ENCODE data around the gene SLIT3.

SLIT3 gene

DNA sequence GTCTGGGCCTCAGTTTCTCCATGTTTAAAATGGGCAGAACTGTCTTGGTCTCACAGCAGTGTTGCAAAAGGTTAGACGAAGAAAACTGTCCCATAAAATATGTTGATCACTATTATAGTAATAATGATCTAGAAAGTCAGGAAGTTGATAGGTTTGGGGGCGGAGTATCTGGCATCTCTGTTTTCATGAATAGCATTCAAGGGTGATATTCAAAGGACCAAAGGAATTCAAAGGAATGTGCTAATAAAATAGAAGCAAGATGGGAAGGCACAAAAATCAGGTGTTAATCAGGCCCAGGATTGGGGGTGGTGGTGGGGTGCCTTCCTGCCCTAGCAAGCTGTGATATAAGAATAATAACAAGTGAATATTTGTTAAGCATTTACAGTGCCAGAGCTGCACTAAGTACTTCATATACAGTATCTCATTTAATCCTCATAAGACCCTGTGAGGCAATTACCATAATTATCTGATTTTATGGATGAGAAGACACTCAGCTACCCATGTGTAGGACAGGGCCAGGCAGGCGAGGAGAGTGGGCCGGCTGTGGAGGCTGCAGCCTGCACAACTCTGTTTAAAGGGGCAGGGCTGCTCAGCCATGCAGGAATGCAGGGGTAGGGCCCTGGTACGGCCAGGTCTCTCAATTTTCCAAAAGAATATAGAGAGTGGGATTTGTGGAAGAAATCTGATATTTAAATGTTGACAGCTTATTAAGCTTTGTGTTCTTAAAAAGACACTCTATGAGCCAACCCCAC is 579.8 kb downstream of the SLIT3 start:
- H3K36me3 ChIP-seq (ENCODE audit: insufficient read depth, low read depth, low read length): no peaks in the 10 kb centered on the region
- H3K27ac ChIP-seq (ENCODE audit: low read length): no peak overlapping the region
- no peaks in the 10 kb centered on the region for H3K27me3 ChIP-seq (ENCODE audit: insufficient read depth, low read length)
- H3K4me3 ChIP-seq (ENCODE audit: low read length): no peak overlapping the region
- H3K9ac ChIP-seq (ENCODE audit: low read depth, low read length): no peak overlapping the region
- no peaks in the 10 kb centered on the region for H3K9me3 ChIP-seq (ENCODE audit: insufficient read depth, low read depth, low read length)
- H3K4me1 ChIP-seq (ENCODE audit: insufficient read depth, low read length): no peaks in the 10 kb centered on the region

DNA sequence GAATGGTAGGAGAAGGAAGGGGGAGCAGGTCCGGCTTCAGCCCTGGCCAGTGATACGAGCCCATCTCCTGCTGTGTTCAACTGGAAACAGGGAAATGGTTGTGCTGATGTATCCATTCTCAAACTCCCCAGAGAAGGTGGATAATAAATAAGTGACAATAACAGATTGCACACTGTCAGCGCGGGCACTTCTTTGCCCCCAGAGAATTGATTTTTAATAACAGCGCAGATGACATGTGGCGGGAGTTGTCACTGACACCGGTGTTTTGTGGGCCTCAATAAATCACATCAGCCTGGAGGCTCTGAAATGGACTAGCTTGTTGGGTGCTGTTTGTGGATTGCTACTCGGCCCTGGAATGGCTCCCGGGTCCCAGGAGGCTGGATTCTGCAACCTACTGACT is 580.4 kb downstream of the SLIT3 start:
- Histone ChIP-seq H3K4me1 (ENCODE audit: insufficient read depth, low read length) (no peaks in the 10 kb centered on the region), H3K27ac (ENCODE audit: low read length) (no peak overlapping the region), H3K4me3 (ENCODE audit: low read length) (no peak overlapping the region), H3K9ac (ENCODE audit: low read depth, low read length) (no peak overlapping the region), H3K9me3 (ENCODE audit: insufficient read depth, low read depth, low read length) (no peaks in the 10 kb centered on the region), H3K27me3 (ENCODE audit: insufficient read depth, low read length) (no peaks in the 10 kb centered on the region), H3K36me3 (ENCODE audit: insufficient read depth, low read depth, low read length) (no peaks in the 10 kb centered on the region)

- Histone ChIP-seq H3K36me3 (ENCODE audit: insufficient read depth, low read depth, low read length) (no peaks in the 10 kb centered on the region), H3K9ac (ENCODE audit: low read depth, low read length) (no peak overlapping the region), H3K27ac (ENCODE audit: low read length) (no peak overlapping the region), H3K27me3 (ENCODE audit: insufficient read depth, low read length) (no peaks in the 10 kb centered on the region), H3K9me3 (ENCODE audit: insufficient read depth, low read depth, low read length) (no peaks in the 10 kb centered on the region), H3K4me3 (ENCODE audit: low read length) (no peak overlapping the region), H3K4me1 (ENCODE audit: insufficient read depth, low read length) (peaks cover 9% of the 10 kb centered on the region)
Observed at GRCh38 chr5:168714046-168714445, 586.9 kb downstream of the SLIT3 start.

DNA sequence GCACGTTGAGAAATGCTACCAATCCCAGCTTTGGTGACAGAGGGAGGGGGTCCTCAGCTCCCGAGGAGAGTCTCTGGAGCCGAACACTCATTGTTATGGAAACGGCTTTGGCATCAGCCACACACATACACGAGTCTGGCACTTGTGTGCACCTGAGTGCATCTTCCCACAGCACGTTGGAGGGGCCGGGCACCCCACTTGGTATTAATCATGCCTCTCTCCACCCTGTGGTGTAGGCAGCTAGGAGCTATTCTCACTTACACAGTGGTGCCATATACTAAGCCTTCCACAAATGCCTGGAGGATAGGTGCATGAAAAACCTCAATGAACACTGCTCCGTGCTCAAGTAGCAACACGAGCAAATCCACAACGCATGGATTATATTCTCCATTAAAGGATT is 587.9 kb downstream of the SLIT3 start:
- peaks cover 9% of the 10 kb centered on the region for H3K4me1 ChIP-seq (ENCODE audit: insufficient read depth, low read length)
- no peaks in the 10 kb centered on the region for H3K27me3 ChIP-seq (ENCODE audit: insufficient read depth, low read length)
- no peak overlapping the region for H3K9ac ChIP-seq (ENCODE audit: low read depth, low read length)
- H3K27ac ChIP-seq (ENCODE audit: low read length): no peak overlapping the region
- H3K9me3 ChIP-seq (ENCODE audit: insufficient read depth, low read depth, low read length): no peaks in the 10 kb centered on the region
- H3K36me3 ChIP-seq (ENCODE audit: insufficient read depth, low read depth, low read length): no peaks in the 10 kb centered on the region
- no peak overlapping the region for H3K4me3 ChIP-seq (ENCODE audit: low read length)

GRCh38 chr5:168712280-168712924 is 588.5 kb downstream of the SLIT3 start:
- Histone ChIP-seq H3K27me3 (ENCODE audit: insufficient read depth, low read length) (no peaks in the 10 kb centered on the region), H3K27ac (ENCODE audit: low read length) (no peak overlapping the region), H3K36me3 (ENCODE audit: insufficient read depth, low read depth, low read length) (no peaks in the 10 kb centered on the region), H3K4me1 (ENCODE audit: insufficient read depth, low read length) (peaks cover 9% of the 10 kb centered on the region), H3K9ac (ENCODE audit: low read depth, low read length) (no peak overlapping the region), H3K4me3 (ENCODE audit: low read length) (no peak overlapping the region), H3K9me3 (ENCODE audit: insufficient read depth, low read depth, low read length) (no peaks in the 10 kb centered on the region)

- H3K27me3 ChIP-seq (ENCODE audit: insufficient read depth, low read length): no peaks in the 10 kb centered on the region
- no peak overlapping the region for H3K9ac ChIP-seq (ENCODE audit: low read depth, low read length)
- H3K4me1 ChIP-seq (ENCODE audit: insufficient read depth, low read length): peaks cover 9% of the 10 kb centered on the region
- H3K27ac ChIP-seq (ENCODE audit: low read length): no peak overlapping the region
- no peak overlapping the region for H3K4me3 ChIP-seq (ENCODE audit: low read length)
- no peaks in the 10 kb centered on the region for H3K9me3 ChIP-seq (ENCODE audit: insufficient read depth, low read depth, low read length)
- H3K36me3 ChIP-seq (ENCODE audit: insufficient read depth, low read depth, low read length): no peaks in the 10 kb centered on the region
Observed at GRCh38 chr5:168710706-168711105, 590.2 kb downstream of the SLIT3 start.

- Histone ChIP-seq H3K9me3 (ENCODE audit: insufficient read depth, low read depth, low read length) (no peaks in the 10 kb centered on the region), H3K4me3 (ENCODE audit: low read length) (no peak overlapping the region)
Observed at GRCh38 chr5:168707716-168708695, 592.9 kb downstream of the SLIT3 start.

DNA sequence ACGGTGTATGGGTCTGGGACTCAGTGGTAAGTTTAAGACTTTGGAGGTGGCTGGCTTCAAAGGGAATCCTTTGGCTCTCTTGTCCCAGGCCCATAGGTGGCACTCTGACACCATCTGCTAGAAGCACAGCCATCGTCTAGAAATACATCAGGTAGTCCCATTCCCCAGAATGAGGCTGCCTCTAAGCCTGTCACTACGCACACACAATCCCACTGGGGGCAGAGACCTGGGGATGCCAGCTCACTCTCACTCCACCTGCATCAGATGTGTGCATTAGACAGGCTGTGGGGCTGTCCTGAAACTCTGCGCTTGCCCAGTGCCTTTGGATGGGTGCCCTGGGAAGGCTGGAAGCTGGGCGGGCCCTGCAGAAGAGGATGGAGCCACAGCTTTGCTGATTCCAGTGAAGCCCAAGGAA is 594.3 kb downstream of the SLIT3 start:
- Histone ChIP-seq H3K27ac (ENCODE audit: low read length) (no peak overlapping the region), H3K9me3 (ENCODE audit: insufficient read depth, low read depth, low read length) (no peaks in the 10 kb centered on the region), H3K36me3 (ENCODE audit: insufficient read depth, low read depth, low read length) (no peaks in the 10 kb centered on the region), H3K4me3 (ENCODE audit: low read length) (no peak overlapping the region), H3K4me1 (ENCODE audit: insufficient read depth, low read length) (no peaks in the 10 kb centered on the region), H3K27me3 (ENCODE audit: insufficient read depth, low read length) (no peaks in the 10 kb centered on the region), H3K9ac (ENCODE audit: low read depth, low read length) (no peak overlapping the region)

More at GRCh38 chr5:168707716-168708695, 592.9 kb downstream of the SLIT3 start:
- Histone ChIP-seq H3K27ac (ENCODE audit: low read length) (no peak overlapping the region), H3K36me3 (ENCODE audit: insufficient read depth, low read depth, low read length) (no peaks in the 10 kb centered on the region), H3K9ac (ENCODE audit: low read depth, low read length) (no peak overlapping the region), H3K27me3 (ENCODE audit: insufficient read depth, low read length) (no peaks in the 10 kb centered on the region), H3K4me1 (ENCODE audit: insufficient read depth, low read length) (no peaks in the 10 kb centered on the region; the same call in none of the 2 replicates)

DNA sequence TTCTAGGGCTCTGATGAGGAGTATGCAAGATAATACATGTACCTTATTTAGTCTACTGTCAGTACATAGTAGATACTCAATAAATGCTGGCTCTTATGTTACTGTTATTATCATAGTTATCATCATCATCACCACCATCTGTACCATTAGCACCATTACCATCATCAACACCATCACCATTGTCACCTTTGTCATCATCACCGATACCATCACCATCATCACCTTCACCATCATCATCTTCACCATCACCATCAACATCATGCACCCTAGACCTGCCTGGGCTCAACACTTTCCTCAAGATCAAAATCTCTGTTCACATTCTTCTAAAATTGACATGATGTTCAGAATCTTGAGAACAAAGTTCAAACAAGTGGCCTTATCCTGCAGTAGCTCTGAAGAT is 595.6 kb downstream of the SLIT3 start:
- Histone ChIP-seq H3K36me3 (ENCODE audit: insufficient read depth, low read depth, low read length) (no peaks in the 10 kb centered on the region), H3K4me3 (ENCODE audit: low read length) (no peak overlapping the region), H3K9ac (ENCODE audit: low read depth, low read length) (no peak overlapping the region), H3K27me3 (ENCODE audit: insufficient read depth, low read length) (no peaks in the 10 kb centered on the region; the same call in 1 of the 2 replicates), H3K27ac (ENCODE audit: low read length) (no peak overlapping the region), H3K4me1 (ENCODE audit: insufficient read depth, low read length) (no peaks in the 10 kb centered on the region), H3K9me3 (ENCODE audit: insufficient read depth, low read depth, low read length) (no peaks in the 10 kb centered on the region)

- Histone ChIP-seq H3K4me3 (ENCODE audit: low read length) (no peak overlapping the region), H3K9ac (ENCODE audit: low read depth, low read length) (no peak overlapping the region), H3K9me3 (ENCODE audit: insufficient read depth, low read depth, low read length) (no peaks in the 10 kb centered on the region), H3K36me3 (ENCODE audit: insufficient read depth, low read depth, low read length) (no peaks in the 10 kb centered on the region), H3K27me3 (ENCODE audit: insufficient read depth, low read length) (no peaks in the 10 kb centered on the region; the same call in 1 of the 2 replicates), H3K4me1 (ENCODE audit: insufficient read depth, low read length) (no peaks in the 10 kb centered on the region), H3K27ac (ENCODE audit: low read length) (no peak overlapping the region)
Observed at GRCh38 chr5:168702511-168702910, 598.4 kb downstream of the SLIT3 start.

DNA sequence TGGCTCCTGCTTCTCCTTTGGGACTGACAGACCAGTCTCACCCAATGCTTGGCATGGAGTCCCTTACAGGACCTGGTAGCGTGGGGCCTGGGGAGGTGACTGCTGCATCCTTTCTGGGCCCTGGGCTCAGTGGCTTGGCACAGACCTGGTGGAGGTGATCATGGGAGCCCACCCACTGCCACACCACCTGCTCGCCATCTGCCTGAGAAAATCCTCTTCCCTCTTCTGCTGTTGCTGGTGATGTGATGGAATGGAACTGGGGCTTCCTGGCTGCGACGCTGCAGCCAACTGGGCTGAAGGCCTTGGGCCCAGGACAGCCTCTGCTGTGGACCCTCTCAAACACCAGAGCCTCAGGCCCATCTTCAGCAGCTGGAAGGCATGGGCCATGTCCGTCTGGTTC is 599.3 kb downstream of the SLIT3 start:
- no peaks in the 10 kb centered on the region; the same call in 1 of the 2 replicates for H3K27me3 ChIP-seq (ENCODE audit: insufficient read depth, low read length)
- no peak overlapping the region for H3K27ac ChIP-seq (ENCODE audit: low read length)
- H3K9me3 ChIP-seq (ENCODE audit: insufficient read depth, low read depth, low read length): no peaks in the 10 kb centered on the region
- no peaks in the 10 kb centered on the region for H3K4me1 ChIP-seq (ENCODE audit: insufficient read depth, low read length)
- H3K9ac ChIP-seq (ENCODE audit: low read depth, low read length): no peak overlapping the region
- H3K4me3 ChIP-seq (ENCODE audit: low read length): no peak overlapping the region
- H3K36me3 ChIP-seq (ENCODE audit: insufficient read depth, low read depth, low read length): no peaks in the 10 kb centered on the region

Measured in iPS-20b (cell line).